ENCODE results near the gene DCXR. TPM values are rescaled to one million over a fixed set of nuclear protein-coding genes. Genes with fewer than 3 reads are reported as not detected.
A peak's percentile ranks its signal among the peaks of the same experiment; 100 is the strongest.

DCXR gene
- total and polyA plus RNA-seq, 2 of the 13 experiments (the other 11 are each of a cell fraction or from before 2014, with no cell fraction given): 287 to 311 TPM

DNA sequence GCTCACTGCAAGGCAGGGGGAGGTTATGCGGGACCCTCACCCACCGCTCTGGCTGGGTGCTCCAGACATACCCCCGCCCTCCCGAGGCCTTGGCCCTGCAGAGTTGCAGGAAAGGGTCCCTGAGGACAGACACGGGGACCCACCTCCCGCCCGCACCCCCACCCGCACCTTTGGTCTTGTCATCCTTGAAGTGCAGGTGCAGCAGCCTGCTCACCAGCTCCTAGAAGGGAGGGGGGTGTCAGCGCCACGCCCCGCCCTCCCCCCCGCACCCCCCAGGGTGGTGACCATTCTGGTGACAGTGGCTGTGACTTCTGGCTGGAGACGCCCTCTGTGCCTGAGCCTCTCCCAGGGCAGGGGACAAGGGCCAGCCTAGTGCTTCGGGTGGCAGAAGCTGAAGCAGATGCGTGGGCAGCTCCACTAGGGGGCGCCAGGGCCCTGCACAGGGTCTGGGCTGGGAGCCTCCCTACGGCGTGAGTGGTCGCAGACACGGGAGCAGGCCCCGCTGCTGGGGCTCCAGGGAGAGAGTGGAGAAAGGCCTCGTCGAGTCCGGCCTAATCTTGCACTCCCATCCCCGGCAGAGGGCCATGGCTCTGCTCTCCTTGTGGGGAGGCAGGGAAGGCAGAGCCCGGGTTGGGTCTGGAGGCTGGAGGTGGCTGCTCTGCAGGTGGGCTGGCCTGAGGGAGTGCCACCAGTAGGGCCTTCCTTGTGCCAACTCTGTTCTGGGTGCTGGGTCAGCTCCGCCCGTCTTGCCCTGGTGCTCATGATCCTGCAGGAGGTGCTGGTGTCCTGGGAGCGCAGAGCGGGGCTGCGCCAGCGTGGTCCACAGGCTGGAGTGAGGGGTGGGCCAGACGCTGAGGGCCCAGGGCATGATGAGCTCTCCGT, 17.6 kb downstream of the DCXR start (continued):
- no peak for TF ChIP-seq PHF21A (CRISPR knock-in tag; IDR thresholded peaks at IDR 0.05)
- TF ChIP-seq, protein P1, sequence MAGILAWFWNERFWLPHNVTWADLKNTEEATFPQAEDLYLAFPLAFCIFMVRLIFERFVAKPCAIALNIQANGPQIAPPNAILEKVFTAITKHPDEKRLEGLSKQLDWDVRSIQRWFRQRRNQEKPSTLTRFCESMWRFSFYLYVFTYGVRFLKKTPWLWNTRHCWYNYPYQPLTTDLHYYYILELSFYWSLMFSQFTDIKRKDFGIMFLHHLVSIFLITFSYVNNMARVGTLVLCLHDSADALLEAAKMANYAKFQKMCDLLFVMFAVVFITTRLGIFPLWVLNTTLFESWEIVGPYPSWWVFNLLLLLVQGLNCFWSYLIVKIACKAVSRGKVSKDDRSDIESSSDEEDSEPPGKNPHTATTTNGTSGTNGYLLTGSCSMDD (CRISPR knock-in tag; IDR thresholded peaks at IDR 0.05): no peak
- no peak for TF ChIP-seq BCL6 (CRISPR knock-in tag; IDR thresholded peaks at IDR 0.05)
- TF ChIP-seq THAP11 (CRISPR knock-in tag; IDR thresholded peaks at IDR 0.05): peak; percentile 66; the same call in 1 of the 2 replicates
- TF ChIP-seq, protein P2, sequence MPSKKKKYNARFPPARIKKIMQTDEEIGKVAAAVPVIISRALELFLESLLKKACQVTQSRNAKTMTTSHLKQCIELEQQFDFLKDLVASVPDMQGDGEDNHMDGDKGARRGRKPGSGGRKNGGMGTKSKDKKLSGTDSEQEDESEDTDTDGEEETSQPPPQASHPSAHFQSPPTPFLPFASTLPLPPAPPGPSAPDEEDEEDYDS (CRISPR knock-in tag; IDR thresholded peaks at IDR 0.05): 0 out of 2 replicates have a peak, but pooled peaks have one; percentile 31
- TF ChIP-seq ZNF562 (CRISPR knock-in tag; IDR thresholded peaks at IDR 0.05; ENCODE audit: borderline replicate concordance): no peak
- TF ChIP-seq, protein P3, sequence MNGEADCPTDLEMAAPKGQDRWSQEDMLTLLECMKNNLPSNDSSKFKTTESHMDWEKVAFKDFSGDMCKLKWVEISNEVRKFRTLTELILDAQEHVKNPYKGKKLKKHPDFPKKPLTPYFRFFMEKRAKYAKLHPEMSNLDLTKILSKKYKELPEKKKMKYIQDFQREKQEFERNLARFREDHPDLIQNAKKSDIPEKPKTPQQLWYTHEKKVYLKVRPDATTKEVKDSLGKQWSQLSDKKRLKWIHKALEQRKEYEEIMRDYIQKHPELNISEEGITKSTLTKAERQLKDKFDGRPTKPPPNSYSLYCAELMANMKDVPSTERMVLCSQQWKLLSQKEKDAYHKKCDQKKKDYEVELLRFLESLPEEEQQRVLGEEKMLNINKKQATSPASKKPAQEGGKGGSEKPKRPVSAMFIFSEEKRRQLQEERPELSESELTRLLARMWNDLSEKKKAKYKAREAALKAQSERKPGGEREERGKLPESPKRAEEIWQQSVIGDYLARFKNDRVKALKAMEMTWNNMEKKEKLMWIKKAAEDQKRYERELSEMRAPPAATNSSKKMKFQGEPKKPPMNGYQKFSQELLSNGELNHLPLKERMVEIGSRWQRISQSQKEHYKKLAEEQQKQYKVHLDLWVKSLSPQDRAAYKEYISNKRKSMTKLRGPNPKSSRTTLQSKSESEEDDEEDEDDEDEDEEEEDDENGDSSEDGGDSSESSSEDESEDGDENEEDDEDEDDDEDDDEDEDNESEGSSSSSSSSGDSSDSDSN (CRISPR knock-in tag; IDR thresholded peaks at IDR 0.05): peak; percentile 31; the same call in 1 of the 2 replicates
- TF ChIP-seq, protein P4, sequence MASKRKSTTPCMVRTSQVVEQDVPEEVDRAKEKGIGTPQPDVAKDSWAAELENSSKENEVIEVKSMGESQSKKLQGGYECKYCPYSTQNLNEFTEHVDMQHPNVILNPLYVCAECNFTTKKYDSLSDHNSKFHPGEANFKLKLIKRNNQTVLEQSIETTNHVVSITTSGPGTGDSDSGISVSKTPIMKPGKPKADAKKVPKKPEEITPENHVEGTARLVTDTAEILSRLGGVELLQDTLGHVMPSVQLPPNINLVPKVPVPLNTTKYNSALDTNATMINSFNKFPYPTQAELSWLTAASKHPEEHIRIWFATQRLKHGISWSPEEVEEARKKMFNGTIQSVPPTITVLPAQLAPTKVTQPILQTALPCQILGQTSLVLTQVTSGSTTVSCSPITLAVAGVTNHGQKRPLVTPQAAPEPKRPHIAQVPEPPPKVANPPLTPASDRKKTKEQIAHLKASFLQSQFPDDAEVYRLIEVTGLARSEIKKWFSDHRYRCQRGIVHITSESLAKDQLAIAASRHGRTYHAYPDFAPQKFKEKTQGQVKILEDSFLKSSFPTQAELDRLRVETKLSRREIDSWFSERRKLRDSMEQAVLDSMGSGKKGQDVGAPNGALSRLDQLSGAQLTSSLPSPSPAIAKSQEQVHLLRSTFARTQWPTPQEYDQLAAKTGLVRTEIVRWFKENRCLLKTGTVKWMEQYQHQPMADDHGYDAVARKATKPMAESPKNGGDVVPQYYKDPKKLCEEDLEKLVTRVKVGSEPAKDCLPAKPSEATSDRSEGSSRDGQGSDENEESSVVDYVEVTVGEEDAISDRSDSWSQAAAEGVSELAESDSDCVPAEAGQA (IDR thresholded peaks at IDR 0.05; ENCODE audit: low read depth): 0 out of 2 replicates have a peak, but pooled peaks have one; percentile 43
- TF ChIP-seq, protein P4 (CRISPR knock-in tag; IDR thresholded peaks at IDR 0.05; ENCODE audit: borderline replicate concordance): no peak
- TF ChIP-seq, protein P5, sequence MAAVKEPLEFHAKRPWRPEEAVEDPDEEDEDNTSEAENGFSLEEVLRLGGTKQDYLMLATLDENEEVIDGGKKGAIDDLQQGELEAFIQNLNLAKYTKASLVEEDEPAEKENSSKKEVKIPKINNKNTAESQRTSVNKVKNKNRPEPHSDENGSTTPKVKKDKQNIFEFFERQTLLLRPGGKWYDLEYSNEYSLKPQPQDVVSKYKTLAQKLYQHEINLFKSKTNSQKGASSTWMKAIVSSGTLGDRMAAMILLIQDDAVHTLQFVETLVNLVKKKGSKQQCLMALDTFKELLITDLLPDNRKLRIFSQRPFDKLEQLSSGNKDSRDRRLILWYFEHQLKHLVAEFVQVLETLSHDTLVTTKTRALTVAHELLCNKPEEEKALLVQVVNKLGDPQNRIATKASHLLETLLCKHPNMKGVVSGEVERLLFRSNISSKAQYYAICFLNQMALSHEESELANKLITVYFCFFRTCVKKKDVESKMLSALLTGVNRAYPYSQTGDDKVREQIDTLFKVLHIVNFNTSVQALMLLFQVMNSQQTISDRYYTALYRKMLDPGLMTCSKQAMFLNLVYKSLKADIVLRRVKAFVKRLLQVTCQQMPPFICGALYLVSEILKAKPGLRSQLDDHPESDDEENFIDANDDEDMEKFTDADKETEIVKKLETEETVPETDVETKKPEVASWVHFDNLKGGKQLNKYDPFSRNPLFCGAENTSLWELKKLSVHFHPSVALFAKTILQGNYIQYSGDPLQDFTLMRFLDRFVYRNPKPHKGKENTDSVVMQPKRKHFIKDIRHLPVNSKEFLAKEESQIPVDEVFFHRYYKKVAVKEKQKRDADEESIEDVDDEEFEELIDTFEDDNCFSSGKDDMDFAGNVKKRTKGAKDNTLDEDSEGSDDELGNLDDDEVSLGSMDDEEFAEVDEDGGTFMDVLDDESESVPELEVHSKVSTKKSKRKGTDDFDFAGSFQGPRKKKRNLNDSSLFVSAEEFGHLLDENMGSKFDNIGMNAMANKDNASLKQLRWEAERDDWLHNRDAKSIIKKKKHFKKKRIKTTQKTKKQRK (IDR thresholded peaks at IDR 0.05; ENCODE audit: low read length): no peak
- no peak for TF ChIP-seq HNF4G (IDR thresholded peaks at IDR 0.05; ENCODE audit: borderline replicate concordance, low read depth, low read length)
- no peak for TF ChIP-seq HNF4G (CRISPR knock-in tag; IDR thresholded peaks at IDR 0.05; ENCODE audit: borderline replicate concordance, low read depth)
- TF ChIP-seq, protein P6, sequence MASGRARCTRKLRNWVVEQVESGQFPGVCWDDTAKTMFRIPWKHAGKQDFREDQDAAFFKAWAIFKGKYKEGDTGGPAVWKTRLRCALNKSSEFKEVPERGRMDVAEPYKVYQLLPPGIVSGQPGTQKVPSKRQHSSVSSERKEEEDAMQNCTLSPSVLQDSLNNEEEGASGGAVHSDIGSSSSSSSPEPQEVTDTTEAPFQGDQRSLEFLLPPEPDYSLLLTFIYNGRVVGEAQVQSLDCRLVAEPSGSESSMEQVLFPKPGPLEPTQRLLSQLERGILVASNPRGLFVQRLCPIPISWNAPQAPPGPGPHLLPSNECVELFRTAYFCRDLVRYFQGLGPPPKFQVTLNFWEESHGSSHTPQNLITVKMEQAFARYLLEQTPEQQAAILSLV (CRISPR knock-in tag; IDR thresholded peaks at IDR 0.05; ENCODE audit: borderline replicate concordance): peak; percentile 18; the same call in 1 of the 2 replicates
